ENCODE measurements around the gene ADAM10.

Gene ADAM10, protein sequence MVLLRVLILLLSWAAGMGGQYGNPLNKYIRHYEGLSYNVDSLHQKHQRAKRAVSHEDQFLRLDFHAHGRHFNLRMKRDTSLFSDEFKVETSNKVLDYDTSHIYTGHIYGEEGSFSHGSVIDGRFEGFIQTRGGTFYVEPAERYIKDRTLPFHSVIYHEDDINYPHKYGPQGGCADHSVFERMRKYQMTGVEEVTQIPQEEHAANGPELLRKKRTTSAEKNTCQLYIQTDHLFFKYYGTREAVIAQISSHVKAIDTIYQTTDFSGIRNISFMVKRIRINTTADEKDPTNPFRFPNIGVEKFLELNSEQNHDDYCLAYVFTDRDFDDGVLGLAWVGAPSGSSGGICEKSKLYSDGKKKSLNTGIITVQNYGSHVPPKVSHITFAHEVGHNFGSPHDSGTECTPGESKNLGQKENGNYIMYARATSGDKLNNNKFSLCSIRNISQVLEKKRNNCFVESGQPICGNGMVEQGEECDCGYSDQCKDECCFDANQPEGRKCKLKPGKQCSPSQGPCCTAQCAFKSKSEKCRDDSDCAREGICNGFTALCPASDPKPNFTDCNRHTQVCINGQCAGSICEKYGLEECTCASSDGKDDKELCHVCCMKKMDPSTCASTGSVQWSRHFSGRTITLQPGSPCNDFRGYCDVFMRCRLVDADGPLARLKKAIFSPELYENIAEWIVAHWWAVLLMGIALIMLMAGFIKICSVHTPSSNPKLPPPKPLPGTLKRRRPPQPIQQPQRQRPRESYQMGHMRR

DNA sequence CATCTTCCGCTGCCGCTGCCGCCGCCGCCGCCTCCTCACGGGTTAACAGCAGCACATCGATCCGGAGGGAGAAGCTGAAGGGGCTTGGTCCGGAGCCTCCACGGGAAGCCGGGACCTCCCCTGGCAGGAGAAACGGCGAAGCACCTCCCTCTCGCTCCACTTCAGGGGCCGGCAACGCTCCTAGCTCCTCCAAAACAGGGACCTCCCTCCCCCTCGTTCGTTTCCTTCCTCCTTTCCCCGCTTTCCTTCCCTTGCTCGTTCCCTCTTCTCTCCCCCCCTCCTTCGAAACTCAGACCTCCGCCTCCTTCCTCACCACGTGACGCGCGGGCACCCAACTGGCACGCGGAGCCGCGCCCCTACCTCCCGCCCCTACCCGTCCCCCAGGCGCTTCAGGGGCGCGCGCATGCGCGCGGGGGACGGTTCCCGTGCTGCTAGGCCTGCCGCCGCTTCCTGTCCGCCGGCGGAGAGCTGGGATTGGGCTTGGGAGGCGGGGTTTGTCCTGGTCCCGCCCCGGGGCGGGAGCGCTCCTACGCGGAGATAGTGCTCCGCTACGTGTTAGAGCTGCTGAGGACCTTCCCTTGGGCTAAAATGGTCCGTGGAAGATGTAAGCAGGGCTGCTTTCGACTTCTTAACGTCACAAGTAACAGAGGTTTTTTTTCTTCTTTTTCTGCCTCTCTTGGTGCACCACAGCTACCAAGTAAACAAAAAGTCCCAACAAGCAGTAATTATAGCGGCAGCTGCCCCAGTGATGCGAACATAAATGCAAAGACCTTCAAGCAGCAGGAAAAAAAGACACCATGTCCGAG is at the start of gene ADAM10:
TSS of gene ADAM10 (minus strand) at position 176 of the 806 bp plus-strand sequence. CDS start at position 3, 173 bp downstream.
- Histone ChIP-seq H3K79me2 (ENCODE audit: insufficient read depth, low read depth) (peaks cover 43% of the 10 kb centered on the region), H3K9ac (peak within 1 kb of the TSS; percentile 62), H3K27me3 (ENCODE audit: insufficient read depth, low read depth) (no peaks in the 10 kb centered on the region), H3K4me1 (ENCODE audit: low read depth, poor library complexity, severe bottlenecking) (peaks cover 31% of the 10 kb centered on the region), H3K36me3 (ENCODE audit: insufficient read depth) (no peaks in the 10 kb centered on the region), H4K20me1 (ENCODE audit: insufficient read depth) (no peaks in the 10 kb centered on the region), H3K27ac (peak within 1 kb of the TSS; percentile 69), H3K4me3 (IDR thresholded peaks at IDR 0.05; ENCODE audit: insufficient read depth, low read depth, low read length) (no peak within 1 kb of the TSS), H3K4me2 (peak within 1 kb of the TSS; percentile 74), H2AFZ (ENCODE audit: low read depth) (peak within 1 kb of the TSS; percentile 83)
- TF ChIP-seq, protein P1, sequence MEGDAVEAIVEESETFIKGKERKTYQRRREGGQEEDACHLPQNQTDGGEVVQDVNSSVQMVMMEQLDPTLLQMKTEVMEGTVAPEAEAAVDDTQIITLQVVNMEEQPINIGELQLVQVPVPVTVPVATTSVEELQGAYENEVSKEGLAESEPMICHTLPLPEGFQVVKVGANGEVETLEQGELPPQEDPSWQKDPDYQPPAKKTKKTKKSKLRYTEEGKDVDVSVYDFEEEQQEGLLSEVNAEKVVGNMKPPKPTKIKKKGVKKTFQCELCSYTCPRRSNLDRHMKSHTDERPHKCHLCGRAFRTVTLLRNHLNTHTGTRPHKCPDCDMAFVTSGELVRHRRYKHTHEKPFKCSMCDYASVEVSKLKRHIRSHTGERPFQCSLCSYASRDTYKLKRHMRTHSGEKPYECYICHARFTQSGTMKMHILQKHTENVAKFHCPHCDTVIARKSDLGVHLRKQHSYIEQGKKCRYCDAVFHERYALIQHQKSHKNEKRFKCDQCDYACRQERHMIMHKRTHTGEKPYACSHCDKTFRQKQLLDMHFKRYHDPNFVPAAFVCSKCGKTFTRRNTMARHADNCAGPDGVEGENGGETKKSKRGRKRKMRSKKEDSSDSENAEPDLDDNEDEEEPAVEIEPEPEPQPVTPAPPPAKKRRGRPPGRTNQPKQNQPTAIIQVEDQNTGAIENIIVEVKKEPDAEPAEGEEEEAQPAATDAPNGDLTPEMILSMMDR (conservative IDR thresholded peaks at IDR 0.05; ENCODE audit: low read depth, low read length): no peak

DNA sequence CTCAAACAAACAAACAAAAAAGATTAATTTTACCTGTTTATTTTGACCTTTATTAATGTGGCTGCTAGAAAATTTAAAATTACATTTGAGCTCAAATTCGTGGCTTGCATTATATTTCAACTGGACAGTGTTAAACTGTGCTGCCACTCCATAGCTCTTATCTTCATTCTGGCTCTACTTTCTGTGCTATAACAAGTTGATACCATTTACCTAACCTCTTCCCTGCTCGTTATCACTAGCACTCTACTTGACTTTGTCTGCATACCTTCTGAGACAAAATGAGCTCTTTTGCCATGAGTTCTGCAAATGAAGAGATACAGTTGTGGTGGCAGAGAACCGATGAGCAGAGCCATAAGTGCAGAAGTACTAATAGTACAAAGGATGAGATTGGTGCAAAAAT is 48.0 kb upstream of the ADAM10 start:
- Histone ChIP-seq H2AFZ (ENCODE audit: low read depth) (no peak overlapping the region), H3K4me3 (IDR thresholded peaks at IDR 0.05; ENCODE audit: insufficient read depth, low read depth, low read length) (no peak overlapping the region), H3K4me1 (ENCODE audit: low read depth, poor library complexity, severe bottlenecking) (no peaks in the 10 kb centered on the region), H4K20me1 (ENCODE audit: insufficient read depth) (no peaks in the 10 kb centered on the region), H3K27me3 (ENCODE audit: insufficient read depth, low read depth) (no peaks in the 10 kb centered on the region), H3K79me2 (ENCODE audit: insufficient read depth, low read depth) (no peaks in the 10 kb centered on the region; the same call in 1 of the 2 replicates), H3K36me3 (ENCODE audit: insufficient read depth) (no peaks in the 10 kb centered on the region), H3K4me2 (no peak overlapping the region), H3K9ac (no peak overlapping the region), H3K27ac (no peak overlapping the region)
- TF ChIP-seq, protein P1 (conservative IDR thresholded peaks at IDR 0.05; ENCODE audit: low read depth, low read length): no peak

DNA sequence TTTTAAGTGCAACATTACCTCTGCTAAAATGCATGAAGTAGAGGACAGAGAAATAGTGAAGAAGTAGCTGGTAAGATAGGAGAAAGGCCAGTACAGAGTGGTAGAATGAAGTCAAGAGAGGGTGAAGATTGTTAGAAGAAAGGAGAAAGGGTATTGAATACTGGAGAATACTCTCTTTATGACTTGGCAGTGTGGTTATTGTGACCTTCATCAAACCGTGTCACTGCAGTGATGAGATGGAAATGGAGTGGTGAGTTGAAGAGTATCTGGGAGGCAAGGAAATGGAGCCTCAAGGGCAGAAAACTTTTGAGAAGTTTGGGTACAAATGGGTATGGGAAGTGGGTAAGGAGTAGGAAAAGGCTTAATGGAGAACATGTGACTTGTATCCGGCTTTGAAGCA is 46.3 kb upstream of the ADAM10 start:
- Histone ChIP-seq H3K27ac (no peak overlapping the region), H3K4me2 (no peak overlapping the region), H3K36me3 (ENCODE audit: insufficient read depth) (no peaks in the 10 kb centered on the region), H3K4me3 (IDR thresholded peaks at IDR 0.05; ENCODE audit: insufficient read depth, low read depth, low read length) (no peak overlapping the region), H2AFZ (ENCODE audit: low read depth) (no peak overlapping the region), H3K27me3 (ENCODE audit: insufficient read depth, low read depth) (no peaks in the 10 kb centered on the region), H3K9ac (no peak overlapping the region), H3K4me1 (ENCODE audit: low read depth, poor library complexity, severe bottlenecking) (no peaks in the 10 kb centered on the region), H4K20me1 (ENCODE audit: insufficient read depth) (no peaks in the 10 kb centered on the region), H3K79me2 (ENCODE audit: insufficient read depth, low read depth) (no peaks in the 10 kb centered on the region)
- TF ChIP-seq, protein P1 (conservative IDR thresholded peaks at IDR 0.05; ENCODE audit: low read depth, low read length): no peak

DNA sequence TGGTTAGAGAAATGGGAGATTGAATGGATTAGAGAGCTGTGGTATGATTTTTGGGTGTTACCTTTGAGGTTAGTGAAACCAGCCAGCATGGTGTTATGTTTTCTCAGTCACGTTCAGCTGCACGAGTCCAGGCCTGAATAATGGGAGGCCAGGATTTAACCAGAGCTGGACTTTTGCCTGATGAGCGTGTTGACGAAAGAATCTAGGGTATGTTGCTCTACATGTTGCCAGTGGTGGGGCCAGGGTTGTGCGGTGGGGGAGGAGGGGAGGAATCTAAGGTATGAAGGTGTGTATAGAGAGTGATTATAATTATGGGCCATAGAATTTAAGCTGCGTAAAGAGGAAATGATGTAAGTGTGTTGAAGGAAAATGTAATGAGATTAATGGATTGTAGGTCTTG is 44.4 kb upstream of the ADAM10 start:
- no peaks in the 10 kb centered on the region for H3K79me2 ChIP-seq (ENCODE audit: insufficient read depth, low read depth)

More for the DNA sequence above, 44.4 kb upstream of the ADAM10 start:
- Histone ChIP-seq H3K27ac (no peak overlapping the region), H3K27me3 (ENCODE audit: insufficient read depth, low read depth) (no peaks in the 10 kb centered on the region), H3K36me3 (ENCODE audit: insufficient read depth) (no peaks in the 10 kb centered on the region), H4K20me1 (ENCODE audit: insufficient read depth) (no peaks in the 10 kb centered on the region), H3K4me3 (IDR thresholded peaks at IDR 0.05; ENCODE audit: insufficient read depth, low read depth, low read length) (no peak overlapping the region), H3K9ac (no peak overlapping the region), H3K4me1 (ENCODE audit: low read depth, poor library complexity, severe bottlenecking) (no peaks in the 10 kb centered on the region), H3K4me2 (no peak overlapping the region), H2AFZ (ENCODE audit: low read depth) (no peak overlapping the region)
- TF ChIP-seq, protein P1 (conservative IDR thresholded peaks at IDR 0.05; ENCODE audit: low read depth, low read length): no peak

Data from KMS-11 (cell line).